Nephron progenitor cell (in vitro differentiated cells): Measurements from ENCODE around the gene MYO1G.

Source experiments
- DNase-seq: peaks from one replicate; pipeline ENCODE4 v3.0.0; 2021
- H3K27ac Mint-ChIP-seq: 2 replicates; pipeline ENCODE4 v1.8.0; 2021; ENCODE audit warnings: mild to moderate bottlenecking, moderate library complexity, mixed read lengths
- H3K27me3 Mint-ChIP-seq: 2 replicates; pipeline ENCODE4 v1.8.0; 2021; ENCODE audit warnings: mild to moderate bottlenecking, low read depth, mixed read lengths; ENCODE audit not compliant: poor library complexity
- H3K36me3 Mint-ChIP-seq: 2 replicates; pipeline ENCODE4 v1.8.0; 2021; ENCODE audit warnings: low read depth, mixed read lengths
- H3K4me1 Mint-ChIP-seq: 2 replicates; pipeline ENCODE4 v1.8.0; 2021; ENCODE audit warnings: mixed read lengths
- H3K4me3 Mint-ChIP-seq: 2 replicates; pipeline ENCODE4 v1.8.0; 2021; ENCODE audit warnings: mild to moderate bottlenecking, moderate library complexity, mixed read lengths
- H3K9me3 Mint-ChIP-seq: 2 replicates; pipeline ENCODE4 v1.8.0; 2021; ENCODE audit warnings: mild to moderate bottlenecking, moderate library complexity, mixed read lengths
- TF ChIP-seq, protein P1 (sequence below): fragments of 200-600 bp; sonication (generic); IDR thresholded peaks from 2 replicates; pipeline ENCODE4 v1.5.0; 2021; ENCODE audit warnings: antibody characterized with exemption

The MYO1G gene

DNA sequence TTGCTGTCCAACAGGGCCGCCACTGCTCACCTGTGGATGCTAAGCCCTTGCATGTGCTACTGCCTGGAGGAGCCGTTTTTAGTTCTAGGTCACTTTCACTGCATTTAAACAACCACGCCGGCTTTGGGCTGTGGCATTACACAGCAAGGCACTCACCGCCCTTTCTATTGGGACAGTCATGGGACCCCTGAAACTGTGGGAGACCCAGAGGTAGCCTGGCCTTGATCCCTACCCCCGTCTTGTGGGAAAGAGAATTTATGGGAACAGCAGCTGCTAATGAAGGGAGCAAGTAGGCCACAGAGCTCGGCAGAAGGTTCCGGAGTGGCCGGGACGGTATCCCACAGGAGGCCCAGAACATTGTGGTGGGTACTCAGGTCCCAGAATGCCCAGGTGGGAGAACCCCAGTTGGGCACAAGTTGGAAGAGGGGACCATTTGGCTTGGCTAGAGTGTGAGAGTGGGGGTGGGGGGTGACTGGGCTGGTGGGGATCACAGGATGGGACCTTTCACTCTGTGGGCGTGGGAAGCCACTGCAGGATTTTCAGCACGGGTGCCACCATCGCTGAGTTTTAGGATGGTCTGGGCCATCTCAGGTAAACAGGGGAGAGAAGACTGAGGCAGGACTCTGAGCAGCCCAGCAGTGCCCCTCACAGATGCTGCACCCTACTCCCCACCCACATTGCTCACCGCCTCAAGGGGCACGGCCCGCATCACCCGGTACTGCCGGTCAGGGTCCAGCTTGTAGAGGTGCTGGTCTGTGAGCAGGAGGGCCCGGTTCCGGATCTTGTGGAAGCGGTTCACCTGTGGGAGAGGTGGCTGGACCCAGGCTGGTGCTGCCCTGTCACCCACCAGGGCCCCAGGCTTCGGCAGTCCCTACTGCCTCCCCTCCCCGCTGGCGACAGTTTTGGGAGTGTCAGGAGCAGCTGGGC is 15.2 kb downstream of the MYO1G start:
- no peaks in the 10 kb centered on the region for H3K9me3 Mint-ChIP-seq
- no peak overlapping the region for H3K27ac Mint-ChIP-seq
- H3K4me3 Mint-ChIP-seq, result no peak overlapping the region
- no peaks in the 10 kb centered on the region for H3K4me1 Mint-ChIP-seq
- peaks cover 30% of the 10 kb centered on the region for H3K27me3 Mint-ChIP-seq
- DNase-seq, result no peak
- no peaks in the 10 kb centered on the region for H3K36me3 Mint-ChIP-seq
- TF ChIP-seq, protein P1, sequence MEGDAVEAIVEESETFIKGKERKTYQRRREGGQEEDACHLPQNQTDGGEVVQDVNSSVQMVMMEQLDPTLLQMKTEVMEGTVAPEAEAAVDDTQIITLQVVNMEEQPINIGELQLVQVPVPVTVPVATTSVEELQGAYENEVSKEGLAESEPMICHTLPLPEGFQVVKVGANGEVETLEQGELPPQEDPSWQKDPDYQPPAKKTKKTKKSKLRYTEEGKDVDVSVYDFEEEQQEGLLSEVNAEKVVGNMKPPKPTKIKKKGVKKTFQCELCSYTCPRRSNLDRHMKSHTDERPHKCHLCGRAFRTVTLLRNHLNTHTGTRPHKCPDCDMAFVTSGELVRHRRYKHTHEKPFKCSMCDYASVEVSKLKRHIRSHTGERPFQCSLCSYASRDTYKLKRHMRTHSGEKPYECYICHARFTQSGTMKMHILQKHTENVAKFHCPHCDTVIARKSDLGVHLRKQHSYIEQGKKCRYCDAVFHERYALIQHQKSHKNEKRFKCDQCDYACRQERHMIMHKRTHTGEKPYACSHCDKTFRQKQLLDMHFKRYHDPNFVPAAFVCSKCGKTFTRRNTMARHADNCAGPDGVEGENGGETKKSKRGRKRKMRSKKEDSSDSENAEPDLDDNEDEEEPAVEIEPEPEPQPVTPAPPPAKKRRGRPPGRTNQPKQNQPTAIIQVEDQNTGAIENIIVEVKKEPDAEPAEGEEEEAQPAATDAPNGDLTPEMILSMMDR, result no peak

GRCh38 chr7:44962483-44963251 is 16.1 kb downstream of the MYO1G start:
- H3K9me3 Mint-ChIP-seq, result no peaks in the 10 kb centered on the region
- peak; percentile 41 for DNase-seq
- H3K4me3 Mint-ChIP-seq, result no peak overlapping the region
- TF ChIP-seq, protein P1, result no peak
- no peaks in the 10 kb centered on the region for H3K36me3 Mint-ChIP-seq
- H3K27ac Mint-ChIP-seq, result no peak overlapping the region
- peaks cover 36% of the 10 kb centered on the region for H3K27me3 Mint-ChIP-seq
- no peaks in the 10 kb centered on the region for H3K4me1 Mint-ChIP-seq

GRCh38 chr7:44961844-44962482 is 16.9 kb downstream of the MYO1G start:
- DNase-seq, result no peak
- Mint-ChIP-seq H3K4me1 (no peaks in the 10 kb centered on the region), H3K4me3 (no peak overlapping the region), H3K36me3 (no peaks in the 10 kb centered on the region), H3K9me3 (no peaks in the 10 kb centered on the region), H3K27ac (no peak overlapping the region), H3K27me3 (peaks cover 36% of the 10 kb centered on the region)
- TF ChIP-seq, protein P1, result no peak

DNA sequence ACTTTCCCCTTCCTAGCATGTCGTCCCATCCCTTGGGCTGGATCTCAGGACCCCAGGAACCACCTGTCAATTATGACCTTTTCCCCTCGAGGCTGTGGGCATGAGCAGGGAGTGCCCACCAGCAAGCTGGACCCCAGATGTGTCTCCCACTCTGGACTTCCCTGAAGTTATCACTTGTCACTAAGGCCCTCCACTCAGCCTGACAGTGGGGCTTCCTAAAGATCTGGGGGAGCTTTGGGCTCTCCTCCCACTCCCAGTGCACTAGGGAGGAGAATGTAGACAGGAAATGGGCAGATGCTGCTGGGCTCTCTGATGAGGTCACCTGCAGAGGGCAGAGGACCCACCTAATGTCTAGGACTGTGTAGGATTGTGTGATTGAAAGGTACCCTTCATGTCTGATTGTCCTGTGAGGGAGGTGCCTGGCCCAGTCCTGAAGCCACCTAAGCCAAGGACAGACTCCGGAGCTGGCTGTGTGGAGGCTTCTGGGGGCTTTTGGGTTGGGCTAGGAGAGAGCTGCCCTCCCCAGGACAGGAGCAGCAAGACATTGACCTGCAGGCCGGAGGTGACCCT is 18.7 kb downstream of the MYO1G start:
- DNase-seq, result no peak
- Mint-ChIP-seq H3K27me3 (peaks cover 32% of the 10 kb centered on the region), H3K27ac (no peak overlapping the region), H3K4me1 (peaks cover 13% of the 10 kb centered on the region), H3K36me3 (no peaks in the 10 kb centered on the region), H3K9me3 (no peaks in the 10 kb centered on the region), H3K4me3 (no peak overlapping the region)
- TF ChIP-seq, protein P1, result no peak

DNA sequence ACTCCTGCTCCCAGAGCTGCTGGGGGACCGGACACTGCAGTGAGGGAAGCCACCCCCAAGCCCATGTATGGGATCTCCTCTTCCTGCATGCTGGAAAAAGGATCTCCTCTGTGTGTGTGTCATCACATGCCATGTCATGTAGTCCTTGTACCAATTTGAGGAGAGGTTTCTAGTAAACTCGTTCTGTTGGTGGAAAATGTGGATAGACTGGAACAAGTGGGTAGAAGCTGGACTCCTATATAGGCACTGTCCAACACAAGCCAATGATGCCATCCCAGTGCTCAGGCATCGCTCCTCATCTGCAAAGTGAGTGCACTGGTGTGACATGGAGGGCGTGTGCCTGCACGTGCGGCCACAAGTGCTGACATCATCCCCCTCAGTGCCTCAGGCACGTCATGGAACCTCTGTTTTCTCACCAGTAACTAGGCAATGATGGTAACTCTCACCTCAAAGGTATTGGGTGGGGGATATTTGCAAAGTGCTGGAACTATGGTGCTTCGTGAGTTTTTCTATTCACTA is 19.3 kb downstream of the MYO1G start:
- Mint-ChIP-seq H3K4me3 (no peak overlapping the region), H3K9me3 (peaks cover 6% of the 10 kb centered on the region), H3K27me3 (peaks cover 32% of the 10 kb centered on the region), H3K4me1 (peaks cover 19% of the 10 kb centered on the region), H3K36me3 (no peaks in the 10 kb centered on the region), H3K27ac (no peak overlapping the region)
- no peak for DNase-seq
- TF ChIP-seq, protein P1, result no peak
